ENCODE data around the gene HELQ.
"Not testable (repeated sequence)": the region's sequence is repeated elsewhere in the genome, so short reads cannot be mapped to it uniquely, and the experiment has no call there.

Gene HELQ

DNA sequence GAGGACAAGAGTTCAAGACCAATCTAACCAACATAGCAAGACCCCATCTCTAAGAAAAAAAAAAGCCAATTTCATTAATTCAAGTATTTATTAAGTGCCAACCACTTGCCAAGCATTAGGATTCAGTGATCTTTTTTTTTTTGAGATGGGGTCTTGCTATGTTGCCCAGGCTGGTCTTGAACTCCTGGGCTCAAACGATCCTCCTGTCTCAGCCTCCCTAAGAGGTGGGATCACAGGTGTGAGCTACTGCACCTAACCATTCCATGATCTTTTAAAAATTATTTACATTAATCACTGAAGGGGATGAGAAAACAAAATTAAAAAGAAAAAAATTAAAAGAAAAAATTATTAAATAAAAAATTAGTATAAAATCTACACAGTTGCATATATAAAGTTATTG lies 24.4 kb downstream of the HELQ start:
- no peak for DNase-seq

DNA sequence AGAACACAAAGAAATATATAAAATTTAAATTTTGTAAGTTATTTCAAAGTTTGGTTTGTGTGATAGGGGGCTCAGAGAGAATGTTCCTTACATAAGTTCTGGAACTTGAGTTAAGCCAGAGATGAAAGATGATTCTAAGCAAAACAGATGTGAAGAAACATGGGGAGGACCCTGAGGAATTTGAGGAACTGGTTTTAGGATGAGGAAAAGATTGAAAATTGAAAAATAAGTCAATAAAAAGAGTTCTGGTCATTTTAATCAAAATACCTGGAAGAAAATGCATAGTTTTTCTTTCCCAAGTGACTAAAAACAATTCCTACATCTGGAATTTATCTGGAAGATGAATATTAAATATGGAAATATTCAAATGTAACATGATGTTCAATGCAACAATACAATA lies 37.4 kb downstream of the HELQ start:
- DNase-seq: no peak

DNA sequence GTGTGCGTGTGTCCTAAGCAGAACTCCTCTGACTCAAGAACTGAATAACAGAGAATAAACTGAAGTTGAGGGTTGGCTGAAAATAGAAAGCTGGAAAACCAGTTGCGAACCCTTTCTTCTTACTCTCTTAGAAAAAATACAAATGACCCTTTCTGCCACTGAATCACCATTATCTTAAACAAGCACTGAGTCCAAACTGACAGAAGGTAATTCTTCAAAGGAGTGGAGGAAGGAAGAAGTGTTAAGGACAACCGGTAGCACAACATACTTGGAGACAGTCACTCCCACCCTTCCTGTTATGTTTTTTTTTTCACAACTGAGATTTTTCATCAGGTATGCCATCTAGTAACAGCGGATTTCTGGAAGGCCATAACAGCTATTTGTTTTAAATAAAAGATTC lies 38.1 kb downstream of the HELQ start:
- no peak for DNase-seq

DNA sequence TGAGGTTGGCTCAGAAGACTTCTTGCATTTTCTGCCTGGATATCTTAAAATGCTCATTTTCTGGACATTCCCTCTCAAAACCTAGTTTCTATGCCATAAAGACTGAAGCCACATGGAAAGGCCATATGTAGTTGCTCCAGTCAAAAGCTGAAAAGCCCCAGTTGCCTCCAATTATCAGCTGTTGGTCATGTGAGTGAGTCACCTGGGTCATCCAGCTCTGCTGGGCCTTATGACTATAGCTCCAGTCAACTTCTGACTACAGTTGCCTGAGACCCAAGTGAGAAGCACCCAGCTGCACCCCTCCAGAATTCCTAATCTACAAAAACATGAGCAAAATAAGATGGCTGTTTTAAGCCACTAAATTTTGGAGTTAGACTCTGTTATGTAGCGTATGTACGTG lies 41.9 kb downstream of the HELQ start:
- no peak for DNase-seq

DNA sequence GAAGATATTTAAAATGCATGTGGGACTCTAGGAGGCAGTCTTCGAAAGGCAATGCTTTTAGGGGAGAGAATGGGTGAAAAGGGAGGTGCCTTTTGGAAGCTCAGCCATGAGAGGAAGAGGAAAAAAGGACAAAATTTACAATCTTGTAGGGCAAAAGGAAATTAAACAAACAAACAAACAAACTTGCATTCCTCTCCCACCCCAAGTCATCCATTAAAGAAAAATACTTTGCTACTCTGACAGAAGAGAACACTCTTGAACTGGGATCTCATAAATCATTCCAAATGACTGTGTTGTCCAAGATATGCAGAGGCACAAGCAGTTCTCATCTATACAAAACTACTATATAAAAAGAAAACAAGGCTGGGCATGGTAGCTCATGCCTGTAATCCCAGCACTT lies 46.7 kb downstream of the HELQ start:
- DNase-seq: no peak

DNA sequence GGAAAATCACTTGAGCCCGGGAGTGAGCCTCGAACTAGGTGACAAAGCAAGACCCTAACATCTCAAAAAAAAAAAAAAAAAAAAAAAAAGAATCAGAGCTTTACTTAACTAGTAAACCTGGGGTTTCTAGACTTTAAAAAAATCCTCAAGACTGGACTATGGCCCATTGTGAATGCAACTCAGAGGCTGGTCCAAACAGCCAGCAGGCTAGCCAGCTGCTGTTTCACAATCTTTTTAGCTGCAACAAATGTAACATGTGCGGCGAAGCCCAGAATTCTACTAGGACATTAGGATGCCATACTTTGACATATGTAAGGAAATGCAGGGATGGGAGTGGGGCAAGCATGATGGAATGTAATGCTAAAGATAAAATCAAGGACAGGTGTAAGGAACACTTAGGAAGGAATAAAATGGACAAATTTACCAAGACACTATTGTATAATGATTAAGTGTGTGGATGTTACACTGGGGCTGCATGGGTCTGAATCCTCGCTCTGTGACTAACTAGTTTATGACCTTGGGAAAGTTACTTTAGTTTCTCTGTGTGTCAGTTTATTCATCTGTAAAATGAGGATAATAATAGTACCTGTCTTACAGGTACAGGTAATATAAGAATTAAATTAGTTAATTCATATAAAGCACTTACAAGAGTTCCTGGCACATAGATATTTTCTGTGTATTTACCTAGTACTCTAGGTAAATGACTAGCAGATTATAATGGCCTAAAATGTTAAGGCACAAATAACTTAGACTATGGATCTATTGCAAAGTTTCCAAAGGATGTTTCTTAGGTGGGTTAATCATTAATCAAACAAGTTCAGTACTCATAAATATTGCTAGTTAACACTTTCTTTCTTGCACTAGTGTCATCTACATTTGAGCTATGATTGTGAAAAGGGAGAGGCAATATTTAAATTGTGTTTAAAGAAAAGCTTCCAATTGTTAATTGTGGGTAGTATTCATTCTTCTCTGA lies 49.5 kb downstream of the HELQ start:
- no peak for DNase-seq

DNA sequence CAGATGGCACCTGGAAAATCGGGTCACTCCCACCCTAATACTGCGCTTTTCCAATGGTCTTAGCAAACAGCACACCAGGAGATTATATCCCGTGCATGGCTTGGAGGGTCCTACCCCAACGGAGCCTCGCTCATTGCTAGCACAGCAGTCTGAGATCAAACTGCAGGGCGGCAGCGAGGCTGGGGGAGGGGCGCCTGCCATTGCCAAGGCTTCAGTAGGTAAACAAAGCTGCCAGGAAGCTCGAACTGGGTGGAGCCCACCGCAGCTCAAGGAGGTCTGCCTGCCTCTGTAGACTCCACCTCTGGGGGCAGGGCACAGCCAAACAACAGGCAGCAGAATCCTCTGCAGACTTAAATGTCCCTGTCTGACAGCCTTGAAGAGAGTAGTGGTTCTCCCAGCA lies 57.5 kb downstream of the HELQ start:
- DNase-seq: not testable (repeated sequence)

DNA sequence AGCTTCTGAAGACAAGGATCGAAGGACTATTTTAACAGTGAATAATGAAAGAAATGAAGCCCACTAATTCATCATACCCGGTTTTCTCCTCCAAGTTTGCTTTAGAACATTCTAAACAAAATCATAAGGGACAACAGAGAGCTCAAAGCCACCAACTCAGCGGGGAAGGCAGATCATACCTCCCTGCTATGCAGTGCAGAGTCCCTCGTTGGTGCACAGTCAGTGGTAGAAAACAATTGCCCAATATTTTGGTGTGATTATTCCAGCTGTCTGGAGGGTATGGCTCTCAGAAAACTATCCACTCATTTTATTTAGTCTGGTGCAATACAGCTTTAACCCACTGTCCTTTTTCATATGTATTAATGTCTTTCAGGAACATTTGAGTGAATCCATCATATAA lies 61.7 kb downstream of the HELQ start:
- DNase-seq: no peak

DNA sequence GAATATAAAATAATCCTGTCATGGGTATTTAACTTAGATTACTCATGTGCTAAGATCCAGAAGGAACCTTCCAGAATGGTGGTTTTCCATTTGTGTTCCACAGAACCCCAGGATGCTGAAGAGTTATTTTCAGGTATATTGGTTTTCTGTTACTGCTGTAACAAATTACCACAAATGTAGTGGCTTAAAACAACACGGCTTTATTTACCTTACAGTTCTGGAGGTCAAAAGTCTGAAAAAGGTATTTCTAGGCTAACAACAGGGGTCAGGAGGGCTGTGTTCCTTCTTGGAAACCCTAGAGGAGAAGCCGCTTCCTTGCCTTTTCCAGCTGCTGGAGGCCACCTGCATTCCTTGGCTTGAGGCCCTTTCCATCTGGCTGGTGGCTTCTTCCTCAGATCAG lies 63.1 kb downstream of the HELQ start:
- no peak for DNase-seq

DNA sequence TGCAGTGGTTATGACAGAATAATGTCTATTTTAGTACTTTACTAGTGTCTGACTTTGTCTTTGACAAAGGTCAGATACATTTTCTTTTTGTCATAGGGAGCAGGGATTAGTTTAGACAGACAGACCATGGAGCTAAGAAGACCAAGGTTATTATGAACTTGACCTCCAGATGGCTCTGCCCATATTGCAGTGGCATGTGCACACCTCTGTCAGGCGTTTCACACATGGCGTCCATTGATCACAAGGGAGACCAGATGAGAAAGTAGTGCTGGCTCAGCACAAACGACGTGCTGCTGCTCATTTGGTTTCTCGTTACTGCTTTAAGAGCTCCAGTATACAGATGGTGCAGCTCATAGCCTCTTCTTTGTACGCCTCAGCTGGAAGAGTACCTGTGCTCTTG lies 64.7 kb downstream of the HELQ start:
- no peak for DNase-seq

DNA sequence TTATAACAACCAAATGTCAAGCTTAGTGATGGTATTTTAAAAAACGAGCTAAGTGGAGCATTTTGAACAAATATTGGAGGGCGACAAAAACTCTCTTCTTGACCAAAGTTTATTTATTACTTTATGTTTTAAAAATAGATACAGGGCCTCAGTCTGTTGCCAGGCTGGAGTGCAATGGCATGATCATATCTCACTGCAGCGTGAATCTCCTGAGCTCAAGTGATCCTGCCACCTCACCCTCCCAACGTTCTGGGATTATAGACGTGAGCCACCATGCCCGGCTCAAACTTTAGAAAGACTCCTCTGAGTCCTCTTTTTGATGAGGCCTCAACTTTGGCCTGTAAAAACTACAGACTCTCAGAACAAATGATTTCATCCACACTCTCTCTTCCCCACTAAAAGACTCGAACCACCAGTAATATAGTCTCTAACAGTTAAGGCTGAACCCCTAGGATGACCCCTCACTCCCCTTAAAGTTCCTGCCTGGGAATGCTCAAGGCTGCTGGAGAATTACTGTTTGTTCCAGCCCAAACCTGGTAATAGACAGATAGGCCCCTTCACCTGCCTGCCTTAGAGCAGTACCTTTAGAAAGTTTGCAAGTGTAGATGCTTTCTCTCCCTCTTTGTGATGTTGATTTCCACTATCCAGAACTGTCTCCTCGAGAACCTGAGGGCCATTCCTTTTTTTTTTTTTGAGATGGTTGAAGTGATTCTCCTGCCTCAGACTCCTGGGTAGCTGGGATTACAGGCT lies 65.7 kb downstream of the HELQ start:
- no peak for DNase-seq

DNA sequence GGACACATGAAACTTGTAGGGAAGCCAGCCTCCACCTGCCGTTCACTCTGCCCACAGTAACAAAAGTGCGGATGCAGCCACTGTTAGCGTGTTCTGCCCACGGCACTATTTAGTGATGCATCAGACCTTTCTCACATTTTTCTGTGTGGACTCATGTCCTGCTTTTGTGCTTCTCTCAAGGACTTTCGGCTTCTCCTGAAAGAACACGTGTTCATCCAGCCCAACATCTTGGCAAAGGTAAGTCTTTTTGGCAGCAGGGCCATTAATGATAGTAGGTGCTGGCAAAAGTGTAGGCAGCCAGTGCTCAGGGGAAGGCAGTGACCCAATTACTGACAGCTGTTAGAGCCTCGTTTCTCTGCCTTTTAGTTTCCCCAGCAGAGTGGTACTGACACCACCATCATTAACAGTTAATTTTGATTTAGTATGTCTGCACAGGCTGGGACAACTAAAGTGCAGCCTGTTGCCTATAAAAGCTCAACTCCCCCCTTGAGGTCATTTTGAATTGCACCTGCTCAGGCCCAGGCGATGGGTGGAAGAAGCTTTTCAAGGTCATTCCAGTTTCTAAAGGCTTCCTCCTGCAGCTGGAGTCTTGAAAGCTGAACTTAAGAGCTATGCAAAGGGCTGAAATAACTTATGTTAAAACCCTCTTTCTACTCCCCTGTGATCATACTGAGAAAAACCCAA lies 66.4 kb downstream of the HELQ start:
- DNase-seq: no peak

DNA sequence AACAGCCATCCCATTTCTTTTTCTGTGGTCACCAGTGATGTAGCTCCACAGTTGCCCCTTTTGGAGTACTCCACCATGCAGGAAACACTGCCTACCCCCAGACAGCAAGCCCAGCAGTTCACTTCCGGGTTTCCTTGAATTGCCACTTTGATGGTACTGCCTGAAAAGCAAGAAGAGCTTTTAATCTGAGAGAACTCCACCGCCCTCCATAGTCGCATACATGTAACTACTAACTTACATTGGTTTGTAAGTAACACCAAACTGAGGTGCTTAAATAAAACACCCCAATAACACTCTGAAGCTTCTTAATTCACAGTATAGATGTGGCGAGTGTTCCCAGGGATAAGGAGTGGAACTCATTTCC lies 67.3 kb downstream of the HELQ start:
- no peak for DNase-seq

DNA sequence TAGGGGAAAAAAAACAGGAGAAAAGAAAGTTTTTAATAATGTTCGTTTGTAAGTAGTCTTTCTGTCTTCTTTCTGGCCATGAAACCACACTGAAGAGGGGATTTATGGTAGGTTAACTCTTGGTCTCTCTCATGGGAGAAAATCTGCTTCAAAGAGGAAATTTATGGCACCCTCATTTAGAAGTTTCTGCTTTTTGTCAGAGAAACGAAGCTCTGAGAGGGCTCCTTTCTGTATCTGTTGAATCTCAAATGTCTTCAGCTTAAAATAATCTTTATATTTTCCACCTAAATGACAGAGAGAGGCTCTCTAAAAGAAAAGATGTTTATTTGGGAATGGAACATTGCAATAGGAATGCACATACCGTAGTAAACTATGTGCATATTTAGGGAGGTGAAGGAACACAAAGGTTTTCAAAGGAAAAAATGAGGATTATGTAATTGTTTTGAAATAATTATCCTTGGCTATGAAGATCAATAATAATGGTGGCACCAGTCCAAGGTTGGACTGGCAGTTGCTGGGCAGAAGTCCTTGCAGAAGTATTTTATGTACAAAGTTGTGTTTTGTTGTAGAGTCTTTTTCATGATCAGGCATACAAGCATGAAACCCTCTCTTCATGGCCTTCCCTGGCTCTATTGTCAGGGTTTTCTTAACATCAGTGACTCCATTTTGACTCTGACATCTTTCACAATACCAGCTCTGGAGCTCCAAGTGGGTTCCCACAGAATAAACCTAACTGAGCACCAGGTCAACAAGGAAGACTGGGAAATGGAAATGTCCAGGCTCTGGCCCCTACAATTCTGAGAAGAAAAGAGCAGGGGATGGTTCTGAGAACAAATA lies 67.9 kb downstream of the HELQ start:
- no peak for DNase-seq

DNA sequence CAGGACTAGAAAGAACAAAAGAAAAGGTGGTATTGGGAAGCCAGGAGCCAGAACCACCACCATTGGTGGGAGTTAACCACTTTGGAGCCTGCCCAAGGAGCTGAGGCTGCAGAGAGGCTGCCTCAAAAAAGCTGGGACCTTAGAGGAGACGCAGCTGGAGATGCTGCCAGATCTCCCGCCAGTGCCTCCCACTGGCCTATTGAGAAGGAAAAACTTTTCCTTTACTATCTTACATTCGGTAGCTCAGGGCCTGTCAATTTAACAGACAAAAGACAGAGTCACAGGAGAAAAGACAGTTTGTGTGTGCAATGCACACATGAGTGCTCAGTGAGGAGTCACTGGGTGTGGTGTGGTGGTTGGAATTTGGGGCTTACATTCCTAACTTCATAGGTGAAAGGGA lies 68.6 kb downstream of the HELQ start:
- DNase-seq: no peak

DNA sequence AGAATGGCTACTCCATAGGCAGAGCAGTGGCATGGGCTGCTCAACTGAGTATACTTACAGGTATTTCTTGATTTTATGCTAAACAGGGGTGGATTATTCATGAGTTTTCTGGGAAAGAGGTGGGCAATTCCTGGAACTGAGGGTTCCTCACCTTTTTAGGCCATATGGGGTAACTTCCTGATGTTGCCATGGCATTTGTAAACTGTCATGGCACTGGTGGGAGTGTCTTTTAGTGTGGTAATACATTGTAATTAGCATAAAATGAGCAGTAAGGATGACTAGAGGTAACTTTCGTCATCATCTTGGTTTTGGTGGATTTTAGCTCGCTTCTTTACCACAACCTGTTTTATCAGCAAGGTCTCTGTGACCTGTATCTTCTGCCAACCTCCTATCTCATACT lies 72.8 kb downstream of the HELQ start:
- no peak for DNase-seq

DNA sequence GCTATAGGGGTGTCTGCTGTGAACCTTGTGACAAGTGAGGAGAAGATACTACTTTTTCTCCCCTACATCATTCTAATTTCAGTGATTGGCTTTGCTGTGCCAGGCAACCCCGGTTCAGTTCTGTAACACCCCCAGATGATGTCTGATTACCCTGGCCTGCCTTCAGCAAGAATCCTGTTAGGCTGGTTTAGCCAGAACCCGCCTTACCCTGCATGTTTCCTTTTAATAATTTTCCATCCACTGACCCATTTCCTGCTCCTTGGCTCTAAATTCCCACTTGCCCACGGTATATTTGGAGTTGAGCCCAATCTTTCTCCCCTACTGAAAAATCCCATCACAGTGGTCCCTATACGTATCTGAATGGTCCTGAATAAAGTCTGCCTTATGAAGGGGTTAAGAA lies 74.5 kb downstream of the HELQ start:
- DNase-seq: no peak

DNA sequence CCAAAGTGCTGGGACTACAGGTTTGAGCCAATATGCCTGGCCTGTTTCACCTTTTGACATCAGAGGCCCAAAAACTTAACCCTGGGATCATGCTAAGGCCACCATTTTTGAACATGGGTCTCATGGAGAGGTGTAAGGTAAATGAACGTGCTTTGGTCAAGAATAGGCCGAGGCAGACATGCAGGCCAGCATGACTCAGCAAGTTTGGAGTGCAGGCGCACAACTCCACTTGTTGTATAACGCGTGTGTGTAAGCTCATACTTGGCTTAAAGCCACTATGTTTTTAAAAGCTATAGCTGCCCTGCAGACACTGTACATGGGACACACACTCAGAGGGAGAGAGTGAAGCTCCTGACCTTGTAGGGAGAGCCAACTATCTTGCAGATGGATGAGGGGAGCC lies 77.2 kb downstream of the HELQ start:
- DNase-seq: no peak

DNA sequence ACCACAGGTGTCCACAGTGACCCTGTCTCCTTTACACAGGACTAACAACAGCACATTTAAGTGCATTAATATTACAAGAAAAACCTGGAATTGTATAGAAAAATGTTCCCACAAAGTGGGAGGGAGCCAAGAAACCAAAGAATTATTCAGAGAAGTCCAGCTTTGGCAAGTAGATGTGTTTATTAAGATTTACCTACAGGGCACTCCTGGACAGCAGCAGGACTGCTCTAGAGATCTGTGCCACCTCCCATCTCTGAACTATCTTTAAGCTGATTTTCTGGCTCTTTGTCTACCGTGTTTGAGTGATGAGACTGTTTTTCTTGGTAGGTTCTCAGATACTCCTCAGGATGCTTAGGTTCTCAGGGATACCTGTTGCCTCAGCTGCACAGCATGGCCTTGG lies 82.7 kb downstream of the HELQ start:
- DNase-seq: no peak

DNA sequence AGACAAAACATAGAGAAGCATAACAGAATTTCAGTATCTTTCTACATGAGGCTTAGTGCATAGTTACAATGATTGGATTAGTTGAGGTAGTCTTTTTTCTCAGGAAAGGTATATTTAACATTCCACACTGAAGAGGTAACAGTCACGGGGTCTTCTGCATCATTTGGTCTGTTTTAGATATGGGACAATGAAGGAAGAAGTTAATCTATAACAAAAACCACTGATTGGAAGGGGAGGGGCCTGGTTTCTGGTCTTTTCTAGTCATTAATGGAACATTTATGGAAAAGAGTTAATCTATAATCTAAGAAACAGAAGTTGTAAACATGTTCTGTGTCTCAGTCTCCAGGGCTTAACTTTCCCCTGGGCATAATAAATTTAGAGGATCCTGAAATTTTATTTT lies 83.7 kb downstream of the HELQ start:
- DNase-seq: no peak

DNA sequence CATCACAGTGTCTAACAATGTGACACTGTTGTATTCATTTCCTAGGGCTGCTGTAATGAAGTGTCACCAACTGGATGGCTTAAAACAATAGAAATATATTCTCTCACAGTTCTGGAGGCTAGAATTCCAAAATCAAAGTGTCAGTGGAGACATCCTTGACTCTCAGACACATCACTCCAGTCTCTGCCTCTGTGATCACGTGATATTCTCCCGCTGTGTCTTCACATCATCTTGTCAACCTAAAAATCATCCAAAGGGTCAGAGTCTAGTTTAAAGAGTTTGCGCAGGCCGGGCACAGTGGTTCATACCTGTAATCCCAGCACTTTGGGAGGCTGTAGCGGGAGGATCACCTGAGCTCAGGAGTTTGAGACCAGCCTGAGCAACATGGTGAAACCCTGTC lies 84.4 kb downstream of the HELQ start:
- DNase-seq: no peak

DNA sequence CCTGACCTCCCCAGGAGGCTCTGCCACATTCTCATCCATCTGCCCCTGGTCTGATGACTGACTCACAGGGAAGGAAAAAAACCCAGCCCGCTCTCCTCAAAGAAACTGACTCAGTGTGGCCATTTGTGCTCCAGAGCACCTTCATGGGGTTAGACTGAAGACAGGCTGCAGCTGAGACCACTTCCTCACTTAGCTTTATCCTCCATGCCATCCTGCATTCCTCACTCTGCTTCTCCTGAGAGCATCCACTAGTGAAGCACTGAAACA lies 85.0 kb downstream of the HELQ start:
- DNase-seq: no peak
